ENCODE results near the gene MED13L. TPM values are rescaled to one million over a fixed set of nuclear protein-coding genes. Genes with fewer than 3 reads are reported as not detected.
"Not testable (repeated sequence)": the region's sequence is repeated elsewhere in the genome, so short reads cannot be mapped to it uniquely, and the experiment has no call there.

Gene MED13L
- total RNA-seq, 1 donor from 2014 or later: 89.0 TPM

DNA sequence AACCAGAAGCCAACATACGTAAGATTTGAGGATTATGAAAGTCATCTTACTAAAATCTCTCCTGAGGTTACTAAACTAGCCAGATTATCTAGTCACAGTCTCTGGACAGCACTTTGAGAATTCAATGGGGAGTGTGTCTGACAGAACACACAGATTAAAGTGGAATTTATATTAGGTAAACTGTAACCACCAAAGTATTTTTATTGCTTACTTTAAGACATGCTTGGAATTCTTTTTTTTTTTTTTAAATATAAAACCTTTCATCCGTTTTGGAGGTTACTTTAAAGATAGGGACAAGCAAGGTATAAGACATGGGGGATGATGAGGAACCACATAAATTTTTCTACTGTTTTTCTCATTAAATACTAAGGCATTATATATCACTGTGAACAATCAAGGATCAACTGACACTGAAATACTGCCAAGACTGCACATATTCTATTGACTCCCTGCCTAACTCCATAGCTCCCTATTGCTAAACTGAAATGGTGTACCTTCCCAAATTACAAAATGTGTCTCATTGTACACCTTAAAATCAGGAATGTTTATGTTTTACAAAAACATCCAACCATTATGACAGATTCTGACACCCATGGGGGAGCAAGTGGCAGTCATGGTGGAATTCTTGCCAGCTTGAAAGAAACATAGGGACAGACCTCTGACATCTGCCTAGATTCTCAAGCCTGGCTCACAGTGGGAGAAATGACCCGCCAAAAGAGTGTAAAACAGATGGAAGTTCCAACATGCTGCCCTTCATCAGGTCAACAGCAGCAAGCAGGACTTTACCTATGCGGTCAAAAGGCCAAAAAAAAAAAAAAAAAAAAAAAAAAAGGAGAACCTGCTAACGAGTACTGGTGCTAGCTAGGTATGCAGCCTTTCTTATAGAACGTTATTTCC, 239.3 kb downstream of the MED13L start:
- Mint-ChIP-seq H3K36me3 (ENCODE audit: low read depth) (peaks cover 3% of the 10 kb centered on the region), H3K4me1 (no peaks in the 10 kb centered on the region), H3K27ac (ENCODE audit: unreplicated experiment) (no peak overlapping the region), H3K4me3 (no peak overlapping the region), H3K9me3 (no peaks in the 10 kb centered on the region), H3K27me3 (ENCODE audit: low read depth) (no peaks in the 10 kb centered on the region)
- DNase-seq (ENCODE audit: low read depth, low spot score): no peak
- TF ChIP-seq, protein P1, sequence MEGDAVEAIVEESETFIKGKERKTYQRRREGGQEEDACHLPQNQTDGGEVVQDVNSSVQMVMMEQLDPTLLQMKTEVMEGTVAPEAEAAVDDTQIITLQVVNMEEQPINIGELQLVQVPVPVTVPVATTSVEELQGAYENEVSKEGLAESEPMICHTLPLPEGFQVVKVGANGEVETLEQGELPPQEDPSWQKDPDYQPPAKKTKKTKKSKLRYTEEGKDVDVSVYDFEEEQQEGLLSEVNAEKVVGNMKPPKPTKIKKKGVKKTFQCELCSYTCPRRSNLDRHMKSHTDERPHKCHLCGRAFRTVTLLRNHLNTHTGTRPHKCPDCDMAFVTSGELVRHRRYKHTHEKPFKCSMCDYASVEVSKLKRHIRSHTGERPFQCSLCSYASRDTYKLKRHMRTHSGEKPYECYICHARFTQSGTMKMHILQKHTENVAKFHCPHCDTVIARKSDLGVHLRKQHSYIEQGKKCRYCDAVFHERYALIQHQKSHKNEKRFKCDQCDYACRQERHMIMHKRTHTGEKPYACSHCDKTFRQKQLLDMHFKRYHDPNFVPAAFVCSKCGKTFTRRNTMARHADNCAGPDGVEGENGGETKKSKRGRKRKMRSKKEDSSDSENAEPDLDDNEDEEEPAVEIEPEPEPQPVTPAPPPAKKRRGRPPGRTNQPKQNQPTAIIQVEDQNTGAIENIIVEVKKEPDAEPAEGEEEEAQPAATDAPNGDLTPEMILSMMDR (conservative IDR thresholded peaks at IDR 0.05): no peak

DNA sequence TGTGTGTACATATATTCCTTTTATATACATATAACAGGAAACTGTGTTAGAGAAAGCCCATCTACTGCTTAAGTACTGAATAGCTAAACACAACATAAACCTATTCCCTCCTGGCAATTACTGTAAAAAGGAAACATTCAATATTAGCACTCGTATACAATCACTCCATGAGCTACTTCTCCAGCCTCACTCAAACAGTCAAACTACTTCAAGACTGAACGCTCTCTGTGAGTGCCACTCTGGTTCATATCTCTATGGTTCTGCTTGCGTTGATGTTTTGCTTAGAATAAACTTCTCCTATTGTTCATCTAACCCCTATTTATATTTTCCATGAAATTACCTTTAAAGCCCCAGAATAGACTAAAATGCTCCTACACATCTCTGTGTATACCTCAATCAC, 243.7 kb downstream of the MED13L start:
- TF ChIP-seq, protein P1 (conservative IDR thresholded peaks at IDR 0.05): no peak
- H3K9me3 Mint-ChIP-seq: peaks cover 4% of the 10 kb centered on the region
- H3K27ac Mint-ChIP-seq (ENCODE audit: unreplicated experiment): no peak overlapping the region
- H3K36me3 Mint-ChIP-seq (ENCODE audit: low read depth): peaks cover 5% of the 10 kb centered on the region
- DNase-seq (ENCODE audit: low read depth, low spot score): no peak
- no peaks in the 10 kb centered on the region for H3K4me1 Mint-ChIP-seq
- H3K4me3 Mint-ChIP-seq: no peak overlapping the region
- H3K27me3 Mint-ChIP-seq (ENCODE audit: low read depth): no peaks in the 10 kb centered on the region

DNA sequence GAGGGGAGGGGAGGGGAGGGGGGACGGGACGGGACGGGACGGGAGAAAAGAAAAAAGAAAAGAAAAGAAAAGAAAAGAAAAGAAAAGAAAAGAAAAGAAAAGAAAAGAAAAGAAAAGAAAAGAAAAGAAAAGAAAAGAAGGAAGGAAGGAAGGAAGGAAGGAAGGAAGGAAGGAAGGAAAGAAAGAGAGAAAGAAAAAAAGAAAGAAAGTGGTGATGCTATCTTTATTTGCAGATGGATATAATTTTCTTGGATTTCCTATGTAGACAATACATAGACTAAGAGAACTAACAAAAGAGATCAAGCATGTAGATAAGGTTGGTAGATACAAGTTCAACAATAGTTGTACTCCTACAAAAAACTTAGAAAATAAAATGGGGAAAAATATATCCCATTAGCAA, 245.9 kb downstream of the MED13L start:
- DNase-seq (ENCODE audit: low read depth, low spot score): not testable (repeated sequence)

DNA sequence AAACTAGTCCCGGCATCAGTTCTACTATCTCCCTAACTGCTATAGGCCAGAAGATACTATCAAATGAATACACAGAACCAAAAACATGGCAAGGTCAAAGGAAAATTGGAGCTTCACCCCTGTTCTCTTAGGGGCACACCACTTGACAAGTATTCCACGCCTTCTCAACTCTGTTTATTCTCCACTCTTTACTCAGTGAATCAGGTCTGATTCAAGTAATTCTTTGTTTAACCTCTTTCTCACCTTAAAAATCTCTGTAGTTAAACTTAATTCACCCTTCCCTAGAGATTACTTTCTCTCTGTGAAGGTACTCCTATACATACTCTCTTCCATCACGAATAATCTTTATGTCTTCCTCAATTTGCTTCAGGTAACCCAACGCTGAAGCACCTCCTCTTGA, 248.9 kb downstream of the MED13L start:
- no peak overlapping the region for H3K27ac Mint-ChIP-seq (ENCODE audit: unreplicated experiment)

More for the DNA sequence above, 245.9 kb downstream of the MED13L start:
- not testable (repeated sequence) for H3K4me3 Mint-ChIP-seq; H3K27ac Mint-ChIP-seq (ENCODE audit: unreplicated experiment); H3K36me3 Mint-ChIP-seq (ENCODE audit: low read depth); H3K27me3 Mint-ChIP-seq (ENCODE audit: low read depth); H3K4me1 Mint-ChIP-seq; H3K9me3 Mint-ChIP-seq

DNA sequence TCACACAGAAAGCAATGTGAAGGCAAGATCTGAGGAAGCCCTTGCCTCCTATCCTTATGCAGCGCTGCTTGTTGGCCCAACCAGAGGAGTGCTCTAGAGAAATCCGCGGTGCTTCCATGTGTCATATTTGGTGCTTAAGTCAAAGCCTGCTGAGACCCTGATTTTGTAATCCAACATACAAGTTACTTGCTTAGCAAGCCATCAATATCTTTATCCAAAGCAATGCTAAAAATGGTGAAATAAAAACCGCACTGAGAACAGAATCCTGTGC, 250.0 kb downstream of the MED13L start:
- Mint-ChIP-seq H3K4me3 (no peak overlapping the region), H3K36me3 (ENCODE audit: low read depth) (peaks cover 2% of the 10 kb centered on the region), H3K9me3 (peaks cover 2% of the 10 kb centered on the region), H3K27me3 (ENCODE audit: low read depth) (no peaks in the 10 kb centered on the region), H3K4me1 (peaks cover 8% of the 10 kb centered on the region), H3K27ac (ENCODE audit: unreplicated experiment) (peak overlapping the region; percentile 29)
- TF ChIP-seq, protein P1 (conservative IDR thresholded peaks at IDR 0.05): no peak
- DNase-seq (ENCODE audit: low read depth, low spot score): no peak

More for the DNA sequence above, 248.9 kb downstream of the MED13L start:
- TF ChIP-seq, protein P1 (conservative IDR thresholded peaks at IDR 0.05): no peak
- DNase-seq (ENCODE audit: low read depth, low spot score): no peak
- Mint-ChIP-seq H3K9me3 (peaks cover 4% of the 10 kb centered on the region), H3K4me1 (peaks cover 8% of the 10 kb centered on the region), H3K4me3 (no peak overlapping the region), H3K27me3 (ENCODE audit: low read depth) (no peaks in the 10 kb centered on the region), H3K36me3 (ENCODE audit: low read depth) (peaks cover 5% of the 10 kb centered on the region)

DNA sequence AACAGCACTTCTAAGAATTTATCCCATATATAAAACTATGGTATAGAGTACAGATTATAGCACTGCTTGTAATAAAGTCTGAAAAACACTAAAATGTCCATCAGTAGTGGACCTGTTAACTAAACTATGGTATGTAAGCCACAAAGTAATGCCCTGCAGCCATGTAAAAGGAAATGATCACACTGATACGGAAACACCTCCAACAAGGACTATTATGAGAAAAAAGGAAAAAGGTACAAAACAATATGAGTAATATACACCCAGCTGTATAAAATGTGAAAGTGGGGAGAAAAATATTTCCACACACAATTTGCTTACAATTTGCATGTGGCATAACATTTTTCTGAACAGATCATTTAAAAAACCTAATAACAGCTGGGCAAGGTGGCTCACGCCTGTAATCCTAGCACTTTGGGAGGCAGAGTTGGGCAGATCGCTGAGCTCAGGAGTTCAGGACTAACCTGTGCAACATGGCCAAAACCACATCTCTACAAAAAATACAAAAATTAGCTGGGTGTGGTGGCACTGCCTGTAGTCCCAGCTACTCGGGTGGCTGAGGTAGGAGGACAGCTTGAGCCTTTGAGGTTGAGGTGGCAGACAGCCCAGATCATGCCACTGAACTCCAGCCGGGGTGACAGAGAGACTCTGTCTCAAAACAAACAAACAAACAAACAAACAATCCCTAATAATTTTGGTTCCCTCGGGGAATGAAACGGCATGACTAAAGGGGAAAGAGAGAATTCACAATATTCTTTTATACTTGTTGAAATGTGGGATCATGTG, 250.5 kb downstream of the MED13L start:
- peaks cover 8% of the 10 kb centered on the region for H3K4me1 Mint-ChIP-seq
- no peaks in the 10 kb centered on the region for H3K9me3 Mint-ChIP-seq
- H3K27me3 Mint-ChIP-seq (ENCODE audit: low read depth): no peaks in the 10 kb centered on the region
- H3K4me3 Mint-ChIP-seq: no peak overlapping the region
- DNase-seq (ENCODE audit: low read depth, low spot score): no peak
- peak overlapping the region; percentile 29 for H3K27ac Mint-ChIP-seq (ENCODE audit: unreplicated experiment)
- TF ChIP-seq, protein P1 (conservative IDR thresholded peaks at IDR 0.05): no peak
- no peaks in the 10 kb centered on the region for H3K36me3 Mint-ChIP-seq (ENCODE audit: low read depth)

Measured in neural crest cell (in vitro differentiated cells).